ENCODE results near the gene PHF3. TPM values are rescaled to one million over a fixed set of nuclear protein-coding genes. Genes with fewer than 3 reads are reported as not detected.
"Not testable (repeated sequence)": the region's sequence is repeated elsewhere in the genome, so short reads cannot be mapped to it uniquely, and the experiment has no call there.

PHF3 gene
- total and polyA plus RNA-seq, 2 donors, result 21.9 to 124 TPM

GRCh38 chr6:63740709-63741108 is 105.1 kb downstream of the PHF3 start:
- WGBS, result 33% methylated on average over 2 of the region's 2 CpGs
- H3K4me1 ChIP-seq (ENCODE audit: insufficient read depth), result no peaks in the 10 kb centered on the region
- no peak for DNase-seq (ENCODE audit: extremely low spot score)

GRCh38 chr6:63742060-63742459 is 106.5 kb downstream of the PHF3 start:
- H3K36me3 ChIP-seq (ENCODE audit: insufficient read depth), result no peaks in the 10 kb centered on the region
- no peak for DNase-seq (ENCODE audit: extremely low spot score)
- H3K27ac ChIP-seq (ENCODE audit: low read depth), result no peak overlapping the region
- H3K4me3 ChIP-seq (ENCODE audit: low read depth, low read length), result no peak overlapping the region
- no peaks in the 10 kb centered on the region for H3K4me1 ChIP-seq (ENCODE audit: insufficient read depth)

More at GRCh38 chr6:63740709-63741108, 105.1 kb downstream of the PHF3 start:
- no peaks in the 10 kb centered on the region for H3K36me3 ChIP-seq (ENCODE audit: insufficient read depth)
- no peak overlapping the region for H3K4me3 ChIP-seq (ENCODE audit: low read depth, low read length)
- H3K27ac ChIP-seq (ENCODE audit: low read depth), result no peak overlapping the region

GRCh38 chr6:63743691-63744090 is 108.1 kb downstream of the PHF3 start:
- Histone ChIP-seq H3K4me3 (ENCODE audit: low read depth, low read length) (no peak overlapping the region), H3K4me1 (ENCODE audit: insufficient read depth) (no peaks in the 10 kb centered on the region), H3K36me3 (ENCODE audit: insufficient read depth) (no peaks in the 10 kb centered on the region), H3K27ac (ENCODE audit: low read depth) (no peak overlapping the region)
- DNase-seq (ENCODE audit: extremely low spot score), result no peak

GRCh38 chr6:63744810-63745209 is 109.2 kb downstream of the PHF3 start:
- no peaks in the 10 kb centered on the region for H3K4me1 ChIP-seq (ENCODE audit: insufficient read depth)
- 71% methylated on average over 4 of the region's 4 CpGs for WGBS
- DNase-seq (ENCODE audit: extremely low spot score), result no peak
- no peak overlapping the region for H3K27ac ChIP-seq (ENCODE audit: low read depth)
- no peak overlapping the region for H3K4me3 ChIP-seq (ENCODE audit: low read depth, low read length)
- H3K36me3 ChIP-seq (ENCODE audit: insufficient read depth), result no peaks in the 10 kb centered on the region

GRCh38 chr6:63745784-63746183 is 110.2 kb downstream of the PHF3 start:
- Histone ChIP-seq H3K4me1 (ENCODE audit: insufficient read depth) (no peaks in the 10 kb centered on the region), H3K27ac (ENCODE audit: low read depth) (no peak overlapping the region), H3K4me3 (ENCODE audit: low read depth, low read length) (no peak overlapping the region), H3K36me3 (ENCODE audit: insufficient read depth) (no peaks in the 10 kb centered on the region)
- DNase-seq (ENCODE audit: extremely low spot score), result no peak

- DNase-seq (ENCODE audit: extremely low spot score), result no peak
- H3K36me3 ChIP-seq (ENCODE audit: insufficient read depth), result no peaks in the 10 kb centered on the region
- no peaks in the 10 kb centered on the region for H3K4me1 ChIP-seq (ENCODE audit: insufficient read depth)
- WGBS, result 96% methylated on average over 2 of the region's 2 CpGs
- no peak overlapping the region for H3K27ac ChIP-seq (ENCODE audit: low read depth)
- no peak overlapping the region for H3K4me3 ChIP-seq (ENCODE audit: low read depth, low read length)
Observed at GRCh38 chr6:63750400-63750799, 114.8 kb downstream of the PHF3 start.

- not testable (repeated sequence) for H3K27ac ChIP-seq (ENCODE audit: low read depth); DNase-seq (ENCODE audit: extremely low spot score); H3K36me3 ChIP-seq (ENCODE audit: insufficient read depth); H3K4me1 ChIP-seq (ENCODE audit: insufficient read depth); H3K4me3 ChIP-seq (ENCODE audit: low read depth, low read length)
Observed at GRCh38 chr6:63757275-63757674, 121.7 kb downstream of the PHF3 start.

GRCh38 chr6:63757826-63758225 is 122.2 kb downstream of the PHF3 start:
- Histone ChIP-seq H3K36me3 (ENCODE audit: insufficient read depth) (no peaks in the 10 kb centered on the region), H3K27ac (ENCODE audit: low read depth) (no peak overlapping the region), H3K4me1 (ENCODE audit: insufficient read depth) (no peaks in the 10 kb centered on the region), H3K4me3 (ENCODE audit: low read depth, low read length) (no peak overlapping the region)
- DNase-seq (ENCODE audit: extremely low spot score), result no peak
- WGBS, result 81% methylated on average over 1 of the region's 1 CpG

GRCh38 chr6:63759605-63760105 is 124.1 kb downstream of the PHF3 start:
- H3K27ac ChIP-seq (ENCODE audit: low read depth), result no peak overlapping the region
- H3K4me3 ChIP-seq (ENCODE audit: low read depth, low read length), result no peak overlapping the region
- H3K4me1 ChIP-seq (ENCODE audit: insufficient read depth), result no peaks in the 10 kb centered on the region
- no peak for DNase-seq (ENCODE audit: extremely low spot score)
- H3K36me3 ChIP-seq (ENCODE audit: insufficient read depth), result no peaks in the 10 kb centered on the region

- Histone ChIP-seq H3K36me3 (ENCODE audit: insufficient read depth) (no peaks in the 10 kb centered on the region), H3K27ac (ENCODE audit: low read depth) (no peak overlapping the region), H3K4me3 (ENCODE audit: low read depth, low read length) (no peak overlapping the region), H3K4me1 (ENCODE audit: insufficient read depth) (no peaks in the 10 kb centered on the region)
- DNase-seq (ENCODE audit: extremely low spot score), result no peak
Observed at GRCh38 chr6:63760199-63760598, 124.6 kb downstream of the PHF3 start.

GRCh38 chr6:63764318-63764916 is 128.8 kb downstream of the PHF3 start:
- Histone ChIP-seq H3K36me3 (ENCODE audit: insufficient read depth) (no peaks in the 10 kb centered on the region), H3K4me3 (ENCODE audit: low read depth, low read length) (no peak overlapping the region), H3K4me1 (ENCODE audit: insufficient read depth) (no peaks in the 10 kb centered on the region), H3K27ac (ENCODE audit: low read depth) (no peak overlapping the region)
- no peak for DNase-seq (ENCODE audit: extremely low spot score)
- 24% methylated on average over 4 of the region's 4 CpGs for WGBS

Small RNA genes lying within 50 kb of the gene (small RNA-seq; reads per million reads assigned to genes)
- not detected for gene AL513043.1

Other genes starting within 250 kb of the PHF3 start
- gene PTP4A1, start 63.3 kb upstream of the PHF3 start, total RNA-seq, result 63.4 TPM
- 19.1 TPM for gene PTP4A1, start 63.3 kb upstream of the PHF3 start, polyA plus RNA-seq